HepG2 (cell line): ENCODE results near the gene GRIP1. TPM values are rescaled to one million over a fixed set of nuclear protein-coding genes. Genes with fewer than 3 reads are reported as not detected.

ENCODE experiments used
- ATAC-seq: fragments of 200-7000 bp; cut with Tn5 transposase; 3 replicates; pipeline ENCODE4 v1.9.1; 2020; ENCODE audit warnings: mild to moderate bottlenecking, moderate library complexity
- BruUV-seq: library from RNA; stranded (reverse); fragments of 400-500 nt; replicated peaks from 2 replicates; lab custom pipeline; 2021; lab: Mats Ljungman, UMichigan
- CTCF ChIA-PET: fragments of 300-600 bp; formaldehyde crosslinking; extraction: SDS; loops from one replicate; lab custom pipeline; 2021; ENCODE audit warnings: low total read pairs, inconsistent platforms, low intra/inter-chr PET ratio; lab: Yijun Ruan, JAX
- POLR2A ChIA-PET: fragments of 350-600 bp; sonication (Branson Sonifier 250); formaldehyde crosslinking; loops from one replicate; lab custom pipeline; 2020; ENCODE audit warnings: antibody characterized with exemption, inconsistent platforms; lab: Yijun Ruan, JAX
- DNase-seq: peaks from one replicate; pipeline ENCODE4 v3.0.0-alpha.2; 2015; ENCODE audit warnings: low spot score
- FAIRE-seq: peaks from 3 replicates; lab custom pipeline; 2011; peaks lifted over from hg19 to GRCh38; lab: Jason Lieb, UNC
- H2AFZ ChIP-seq: one replicate; pipeline ENCODE4 v1.6.1; 2011; ENCODE audit warnings: low read length, inconsistent platforms
- H3K27ac ChIP-seq: fragments of 300-600 bp; 3 replicates; pipeline ENCODE4 v1.8.0; 2011; ENCODE audit warnings: mixed run types, mild to moderate bottlenecking, mixed read lengths, low read length, inconsistent platforms; ENCODE audit not compliant: insufficient read depth; ENCODE audit errors: extremely low read length
- H3K27me3 ChIP-seq, 2 experiments: fragments of 200-600 bp in 1 of 2; 2 replicates in 1 of 2; 3 replicates in 1 of 2; pipeline versions ENCODE4 v1.6.0 to v1.8.0; 2011; ENCODE audit warnings: low read length in 2 of 2, mild to moderate bottlenecking in 2 of 2, moderate library complexity in 2 of 2, inconsistent platforms in 1 of 2; ENCODE audit not compliant: insufficient read depth in 2 of 2, control insufficient read depth in 1 of 2
- H3K36me3 ChIP-seq, 2 experiments: fragments of 200-600 bp in 1 of 2; replicated peaks in 1 of 2; 2 replicates in 1 of 2; 3 replicates in 1 of 2; pipeline versions ENCODE4 v1.5.1 to v1.8.0; 2011; ENCODE audit warnings: low read length in 2 of 2, inconsistent platforms in 1 of 2; ENCODE audit not compliant: insufficient read depth in 2 of 2, control insufficient read depth in 1 of 2
- H3K4me1 ChIP-seq: 2 replicates; pipeline ENCODE4 v1.5.1; 2012; ENCODE audit warnings: low read length, inconsistent platforms; ENCODE audit not compliant: insufficient read depth
- H3K4me2 ChIP-seq: 2 replicates; pipeline ENCODE4 v1.6.0; 2011; ENCODE audit warnings: low read depth, low read length, inconsistent platforms
- H3K4me3 ChIP-seq, 3 experiments: fragments of 200-600 bp in 1 of 3; sonication (generic), shearing (Covaris generic) in 1 of 3; replicated peaks in 1 of 3; 2 replicates each; pipeline ENCODE4 v1.5.1; 2011 to 2016; ENCODE audit warnings: low read length in 3 of 3, inconsistent platforms in 2 of 3, low read depth in 2 of 3, mild to moderate bottlenecking in 2 of 3, control low read depth in 1 of 3, mixed read lengths in 1 of 3; ENCODE audit not compliant: insufficient read depth in 1 of 3
- H3K79me2 ChIP-seq: one replicate; pipeline ENCODE4 v1.6.1; 2011; ENCODE audit warnings: low read length, inconsistent platforms; ENCODE audit not compliant: insufficient read depth
- H3K9ac ChIP-seq: 2 replicates; pipeline ENCODE4 v1.6.0; 2011; ENCODE audit warnings: mild to moderate bottlenecking, low read depth, low read length, inconsistent platforms; ENCODE audit not compliant: insufficient read depth
- H3K9me3 ChIP-seq: 2 replicates; pipeline ENCODE4 v1.5.1; 2012; ENCODE audit warnings: mild to moderate bottlenecking, low read length
- H4K20me1 ChIP-seq: 2 replicates; pipeline ENCODE4 v1.6.0; 2011; ENCODE audit warnings: inconsistent platforms, mild to moderate bottlenecking, low read length, moderate library complexity; ENCODE audit not compliant: insufficient read depth
- ATF7 ChIP-seq, 2 experiments: fragments of 450-650 bp in 1 of 2; sonication (generic) in 1 of 2; formaldehyde crosslinking in 1 of 2; IDR thresholded peaks; 2 replicates each; pipeline versions ENCODE4 v1.4.0 to v1.6.1; 2016 to 2020; ENCODE audit warnings: antibody characterized with exemption in 1 of 2, mild to moderate bottlenecking in 1 of 2, missing genetic modification reagents in 1 of 2
- FOXP1 ChIP-seq, 2 experiments: fragments of 450-650 bp in 1 of 2; IDR thresholded peaks; 2 replicates each; pipeline ENCODE4 v1.6.1; 2017 to 2018; ENCODE audit warnings: antibody characterized with exemption in 1 of 2
- KAT8 ChIP-seq: IDR thresholded peaks from 2 replicates; pipeline ENCODE4 v1.6.1; 2016; ENCODE audit warnings: missing genetic modification reagents, missing compliant biosample characterization
- KDM4B ChIP-seq: sonication (generic); formaldehyde crosslinking; IDR thresholded peaks from 2 replicates; pipeline ENCODE4 v1.4.0; 2020; ENCODE audit warnings: missing genetic modification reagents
- MEIS1 ChIP-seq: sonication (generic); formaldehyde crosslinking; IDR thresholded peaks from 2 replicates; pipeline ENCODE4 v1.9.0; 2021; ENCODE audit warnings: mild to moderate bottlenecking, missing genetic modification reagents, moderate library complexity, borderline replicate concordance
- SUZ12 ChIP-seq: fragments of 150-350 bp; IDR thresholded peaks from 2 replicates; pipeline ENCODE4 v1.6.1; 2014; ENCODE audit warnings: low read depth, low read length
- TBL1XR1 ChIP-seq: fragments of 150-350 bp; IDR thresholded peaks from 2 replicates; pipeline ENCODE4 v1.6.1; 2014; ENCODE audit warnings: borderline replicate concordance, low read length; ENCODE audit not compliant: partially characterized antibody
- ZBTB7B ChIP-seq: sonication (generic); formaldehyde crosslinking; IDR thresholded peaks from 2 replicates; pipeline ENCODE4 v1.4.0; 2020; ENCODE audit warnings: missing genetic modification reagents
- ZNF12 ChIP-seq: sonication (generic); formaldehyde crosslinking; IDR thresholded peaks from 2 replicates; pipeline ENCODE4 v1.5.0; 2020; ENCODE audit warnings: missing genetic modification reagents
- ZNF720 ChIP-seq: sonication (generic); formaldehyde crosslinking; IDR thresholded peaks from 2 replicates; pipeline ENCODE4 v1.4.0; 2020; ENCODE audit warnings: missing genetic modification reagents
- ZNF761 ChIP-seq: sonication (generic); formaldehyde crosslinking; conservative IDR thresholded peaks from 2 replicates; pipeline ENCODE4 v1.4.0; 2020; ENCODE audit warnings: mild to moderate bottlenecking, missing genetic modification reagents
- ZNF850 ChIP-seq: sonication (generic); formaldehyde crosslinking; conservative IDR thresholded peaks from 2 replicates; pipeline ENCODE4 v1.9.0; 2021; ENCODE audit warnings: mild to moderate bottlenecking, missing genetic modification reagents
- ZSCAN29 ChIP-seq: sonication (generic); formaldehyde crosslinking; conservative IDR thresholded peaks from 2 replicates; pipeline ENCODE4 v1.4.0; 2020; ENCODE audit warnings: mild to moderate bottlenecking, missing genetic modification reagents
- WGBS: methylation state at CpG from one replicate; pipeline ENCODE4 v1.1.6; 2017; ENCODE audit warnings: low lambda C conversion rate; 5-methylcytosine and 5-hydroxymethylcytosine counted together
- in situ Hi-C: cut with HindIII; loops from 2 replicates; pipeline ENCODE4 v1.10.0; 2017; ENCODE audit warnings: low pct_unique_long_range_greater_than_20kb; ENCODE audit not compliant: extremely low pct_ligation_motif_present
- intact Hi-C: fragments of 100-400 bp; cut with micrococcal nuclease; formaldehyde crosslinking; loops from one replicate; pipeline ENCODE4 v1.10.0; 2022; ENCODE audit not compliant: unreplicated experiment
- polyA plus RNA-seq, 8 experiments: library from polyadenylated mRNA; depleted of rRNA in 3 of 8; stranded (reverse) in 7 of 8; unstranded in 1 of 8; fragments of >200 nt; fragmentation: Illumina TruSeq in 4 of 8; extraction: Trizol in 4 of 8; gene quantifications; 2 replicates each; pipeline versions ENCODE4 v1.2.1 to v1.2.3, GENCODE V29; 2011 to 2016; ENCODE audit warnings: low read depth in 4 of 8, missing spikeins in 1 of 8, mixed read lengths in 1 of 8; ENCODE audit not compliant: insufficient read depth in 1 of 8
- total RNA-seq, 5 experiments: library from RNA; depleted of rRNA; stranded (reverse); fragments of >200 nt; fragmentation: Illumina TruSeq; extraction: Trizol; gene quantifications; 2 replicates each; pipeline ENCODE4 v1.2.3, GENCODE V29; 2016; ENCODE audit warnings: low read depth in 1 of 5
- TF ChIP-seq, protein P1 (sequence below): sonication (generic); formaldehyde crosslinking; IDR thresholded peaks from 2 replicates; pipeline ENCODE4 v1.4.0; 2020; ENCODE audit warnings: mild to moderate bottlenecking, missing genetic modification reagents, borderline replicate concordance
- TF ChIP-seq, protein P2 (sequence below): sonication (generic); formaldehyde crosslinking; IDR thresholded peaks from 2 replicates; pipeline ENCODE4 v1.5.1; 2020; ENCODE audit warnings: missing genetic modification reagents, mild to moderate bottlenecking, borderline replicate concordance
- TF ChIP-seq, protein P3 (sequence below): sonication (generic); formaldehyde crosslinking; IDR thresholded peaks from 2 replicates; pipeline ENCODE4 v1.4.0; 2020; ENCODE audit warnings: mild to moderate bottlenecking, missing genetic modification reagents
- TF ChIP-seq, protein P4 (sequence below): sonication (generic); formaldehyde crosslinking; IDR thresholded peaks from 2 replicates; pipeline ENCODE4 v1.4.0; 2020; ENCODE audit warnings: mild to moderate bottlenecking, low read depth, missing genetic modification reagents

The GRIP1 gene
- total and polyA plus RNA-seq, 2 of the 13 experiments (the other 11 are each of a cell fraction or from before 2014, with no cell fraction given) = not detected

DNA sequence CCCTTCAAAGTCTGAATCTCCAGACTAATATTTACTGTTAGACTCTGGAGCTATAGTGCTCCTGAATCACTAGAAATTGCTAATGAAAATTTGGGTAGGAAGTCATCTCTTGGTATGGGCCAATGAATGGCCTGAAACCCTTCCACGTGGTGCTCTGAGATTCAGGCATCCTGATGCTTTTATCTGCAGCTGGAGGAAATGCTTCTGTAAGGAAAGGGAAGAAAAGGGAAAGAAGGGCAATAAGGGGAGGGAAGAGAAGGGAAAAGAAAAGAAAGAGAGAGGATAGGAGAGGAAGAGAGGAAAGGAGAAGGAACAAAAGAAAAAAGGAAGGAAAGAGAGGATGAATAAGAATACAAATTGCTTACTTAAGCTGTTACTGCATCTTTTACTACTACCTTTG is 182.3 kb downstream of the GRIP1 start:
- Histone ChIP-seq H2AFZ (no peak overlapping the region), H3K36me3 (no peaks in the 10 kb centered on the region), H3K4me1 (no peaks in the 10 kb centered on the region)
- CTCF ChIA-PET = no interaction called here
- TF ChIP-seq KAT8 (CRISPR knock-in tag) = no peak
- TF ChIP-seq ZNF12 = no peak
- no peak for TF ChIP-seq MEIS1 (CRISPR knock-in tag)
- TF ChIP-seq, protein P1, sequence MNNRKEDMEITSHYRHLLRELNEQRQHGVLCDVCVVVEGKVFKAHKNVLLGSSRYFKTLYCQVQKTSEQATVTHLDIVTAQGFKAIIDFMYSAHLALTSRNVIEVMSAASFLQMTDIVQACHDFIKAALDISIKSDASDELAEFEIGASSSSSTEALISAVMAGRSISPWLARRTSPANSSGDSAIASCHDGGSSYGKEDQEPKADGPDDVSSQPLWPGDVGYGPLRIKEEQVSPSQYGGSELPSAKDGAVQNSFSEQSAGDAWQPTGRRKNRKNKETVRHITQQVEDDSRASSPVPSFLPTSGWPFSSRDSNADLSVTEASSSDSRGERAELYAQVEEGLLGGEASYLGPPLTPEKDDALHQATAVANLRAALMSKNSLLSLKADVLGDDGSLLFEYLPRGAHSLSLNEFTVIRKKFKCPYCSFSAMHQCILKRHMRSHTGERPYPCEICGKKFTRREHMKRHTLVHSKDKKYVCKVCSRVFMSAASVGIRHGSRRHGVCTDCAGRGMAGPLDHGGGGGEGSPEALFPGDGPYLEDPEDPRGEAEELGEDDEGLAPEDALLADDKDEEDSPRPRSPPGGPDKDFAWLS = no peak
- TF ChIP-seq ZNF720 (CRISPR knock-in tag) = no peak
- no peak for TF ChIP-seq FOXP1 (IDR thresholded peaks at IDR 0.05)
- TF ChIP-seq FOXP1 (CRISPR knock-in tag; IDR thresholded peaks at IDR 0.05) = no peak
- TF ChIP-seq ZNF850 (CRISPR knock-in tag) = no peak
- TF ChIP-seq, all 625 proteins: peak for 0
- Histone ChIP-seq H3K4me3 (no peak overlapping the region), H3K27me3 (no peaks in the 10 kb centered on the region), H3K27ac (no peak overlapping the region), H3K79me2 (no peaks in the 10 kb centered on the region), H4K20me1 (no peaks in the 10 kb centered on the region), H3K9ac (no peak overlapping the region), H3K9me3 (no peaks in the 10 kb centered on the region), H3K4me2 (no peak overlapping the region)
- POLR2A ChIA-PET = no interaction called here
- intact Hi-C loops = no loop called here
- in situ Hi-C loops = no loop called here
- FAIRE-seq (no peak), ATAC-seq (no peak), DNase-seq (no peak)
- no TSS peak for BruUV-seq
- 0% methylated on average over 1 of the region's 1 CpG for WGBS

DNA sequence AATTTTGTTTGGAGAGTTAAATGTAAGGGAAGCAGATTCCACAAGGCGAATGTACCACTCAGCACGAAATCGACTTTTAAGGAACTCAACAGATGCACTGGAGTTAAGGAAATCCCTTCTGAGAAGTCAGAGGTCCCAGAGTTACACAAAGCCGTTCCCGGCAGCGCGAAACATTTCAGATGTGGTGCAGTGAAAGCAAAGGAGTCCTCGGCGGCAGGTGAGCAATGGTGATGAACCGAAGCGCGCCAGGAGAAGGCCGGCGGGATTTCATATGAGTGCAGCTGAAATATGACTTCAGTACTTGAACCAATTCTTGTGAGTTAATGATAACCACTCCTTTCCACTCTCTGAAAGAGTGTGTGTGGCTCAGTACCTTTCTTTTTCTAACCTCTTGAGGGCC is 183.2 kb downstream of the GRIP1 start:
- ATAC-seq = no peak
- H3K27ac ChIP-seq = no peak overlapping the region
- no peak overlapping the region for H2AFZ ChIP-seq
- H3K4me1 ChIP-seq = no peaks in the 10 kb centered on the region
- no TSS peak for BruUV-seq
- no peaks in the 10 kb centered on the region for H3K9me3 ChIP-seq
- DNase-seq = no peak
- POLR2A ChIA-PET = no interaction called here
- no peak overlapping the region for H3K9ac ChIP-seq
- WGBS = 37% methylated on average over 14 of the region's 14 CpGs
- in situ Hi-C loops = no loop called here
- no peak for FAIRE-seq
- no peaks in the 10 kb centered on the region for H4K20me1 ChIP-seq
- no peaks in the 10 kb centered on the region for H3K79me2 ChIP-seq
- CTCF ChIA-PET = no interaction called here
- H3K27me3 ChIP-seq = no peaks in the 10 kb centered on the region
- no peaks in the 10 kb centered on the region for H3K36me3 ChIP-seq
- no peak overlapping the region for H3K4me2 ChIP-seq
- intact Hi-C loops = no loop called here
- no peak overlapping the region for H3K4me3 ChIP-seq
- TF ChIP-seq, protein P2, sequence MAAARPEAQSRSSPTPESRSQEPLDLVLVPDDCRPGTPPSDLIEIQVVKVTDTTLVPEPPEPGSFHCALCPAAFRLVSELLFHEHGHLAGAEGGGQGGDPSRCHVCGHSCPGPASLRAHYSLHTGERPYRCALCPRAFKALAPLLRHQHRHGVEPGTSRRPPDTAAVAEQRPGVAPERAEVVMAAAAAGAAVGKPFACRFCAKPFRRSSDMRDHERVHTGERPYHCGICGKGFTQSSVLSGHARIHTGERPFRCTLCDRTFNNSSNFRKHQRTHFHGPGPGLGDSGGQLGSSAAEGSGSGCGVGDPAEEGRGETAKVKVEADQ = no peak
- TF ChIP-seq ZBTB7B (CRISPR knock-in tag) (no peak), ZNF761 (no peak), KDM4B (no peak), TBL1XR1 (no peak), ZSCAN29 (CRISPR knock-in tag) (no peak), SUZ12 (no peak), ATF7 (IDR thresholded peaks at IDR 0.05) (no peak), ATF7 (CRISPR knock-in tag; IDR thresholded peaks at IDR 0.05) (no peak)
- TF ChIP-seq, protein P3, sequence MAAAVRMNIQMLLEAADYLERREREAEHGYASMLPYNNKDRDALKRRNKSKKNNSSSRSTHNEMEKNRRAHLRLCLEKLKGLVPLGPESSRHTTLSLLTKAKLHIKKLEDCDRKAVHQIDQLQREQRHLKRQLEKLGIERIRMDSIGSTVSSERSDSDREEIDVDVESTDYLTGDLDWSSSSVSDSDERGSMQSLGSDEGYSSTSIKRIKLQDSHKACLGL = no peak
- TF ChIP-seq, protein P4, sequence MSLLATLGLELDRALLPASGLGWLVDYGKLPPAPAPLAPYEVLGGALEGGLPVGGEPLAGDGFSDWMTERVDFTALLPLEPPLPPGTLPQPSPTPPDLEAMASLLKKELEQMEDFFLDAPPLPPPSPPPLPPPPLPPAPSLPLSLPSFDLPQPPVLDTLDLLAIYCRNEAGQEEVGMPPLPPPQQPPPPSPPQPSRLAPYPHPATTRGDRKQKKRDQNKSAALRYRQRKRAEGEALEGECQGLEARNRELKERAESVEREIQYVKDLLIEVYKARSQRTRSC (CRISPR knock-in tag) = no peak
